ENCODE results near the gene ZNF862. TPM values are rescaled to one million over a fixed set of nuclear protein-coding genes. Genes with fewer than 3 reads are reported as not detected.

The ZNF862 gene
- total RNA-seq, 4 donors from 2014 or later: 19.8 to 36.4 (median 23.0) TPM

DNA sequence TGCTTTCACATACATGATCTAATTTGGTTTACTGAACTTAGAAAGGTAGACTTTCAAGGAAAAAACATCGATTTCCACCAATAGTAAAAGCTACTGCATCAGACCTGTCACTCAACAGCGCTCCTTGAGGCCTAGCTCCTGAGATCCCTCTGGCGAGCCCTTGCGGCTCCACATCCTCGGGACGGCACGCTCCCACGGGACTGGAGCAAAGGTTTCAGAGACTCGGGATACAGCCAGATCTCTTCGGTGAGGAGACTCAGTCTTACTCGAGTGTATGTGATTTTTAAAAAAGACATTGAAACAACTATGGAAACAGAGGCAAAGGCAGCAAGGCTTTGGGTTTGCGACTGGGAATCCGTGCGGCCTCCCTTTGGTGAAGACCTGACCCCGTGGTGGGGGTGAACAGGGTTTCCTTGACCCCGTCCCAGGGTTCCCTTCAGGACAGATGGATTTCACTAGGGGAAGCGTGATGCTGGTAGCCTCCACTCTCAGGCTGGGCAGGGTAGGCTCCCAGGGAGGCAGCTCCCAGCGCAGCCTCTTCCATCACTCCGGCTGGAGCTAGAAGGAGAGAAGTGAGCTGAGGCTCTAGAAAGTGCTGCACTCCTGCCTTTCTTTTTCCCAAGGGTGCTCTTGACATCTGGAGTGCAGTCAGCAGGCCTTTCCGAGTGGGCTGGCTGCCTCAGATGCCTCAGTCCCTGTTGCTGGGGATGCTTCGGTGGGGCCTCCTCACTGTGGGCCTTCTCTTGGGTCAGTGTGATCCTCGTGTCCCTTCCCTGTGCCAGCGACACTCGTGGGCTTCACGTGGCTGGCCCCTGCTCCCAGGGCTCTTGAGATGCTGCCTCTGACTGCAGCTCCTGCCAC, 29.8 kb downstream of the ZNF862 start:
- H3K4me1 ChIP-seq: peaks cover 0 to 14% (median 8%) of the 10 kb centered on the region in 4 donors
- peaks cover 0 to 18% (median 0%) of the 10 kb centered on the region in 3 donors for H3K36me3 ChIP-seq
- no peak for DNase-seq
- H3K9me3 ChIP-seq: no peaks in the 10 kb centered on the region
- peak overlapping the region in 1 of 4 donors; percentile 71 for H3K27ac ChIP-seq
- no peaks in the 10 kb centered on the region for H3K27me3 ChIP-seq
- TF ChIP-seq, protein P1, sequence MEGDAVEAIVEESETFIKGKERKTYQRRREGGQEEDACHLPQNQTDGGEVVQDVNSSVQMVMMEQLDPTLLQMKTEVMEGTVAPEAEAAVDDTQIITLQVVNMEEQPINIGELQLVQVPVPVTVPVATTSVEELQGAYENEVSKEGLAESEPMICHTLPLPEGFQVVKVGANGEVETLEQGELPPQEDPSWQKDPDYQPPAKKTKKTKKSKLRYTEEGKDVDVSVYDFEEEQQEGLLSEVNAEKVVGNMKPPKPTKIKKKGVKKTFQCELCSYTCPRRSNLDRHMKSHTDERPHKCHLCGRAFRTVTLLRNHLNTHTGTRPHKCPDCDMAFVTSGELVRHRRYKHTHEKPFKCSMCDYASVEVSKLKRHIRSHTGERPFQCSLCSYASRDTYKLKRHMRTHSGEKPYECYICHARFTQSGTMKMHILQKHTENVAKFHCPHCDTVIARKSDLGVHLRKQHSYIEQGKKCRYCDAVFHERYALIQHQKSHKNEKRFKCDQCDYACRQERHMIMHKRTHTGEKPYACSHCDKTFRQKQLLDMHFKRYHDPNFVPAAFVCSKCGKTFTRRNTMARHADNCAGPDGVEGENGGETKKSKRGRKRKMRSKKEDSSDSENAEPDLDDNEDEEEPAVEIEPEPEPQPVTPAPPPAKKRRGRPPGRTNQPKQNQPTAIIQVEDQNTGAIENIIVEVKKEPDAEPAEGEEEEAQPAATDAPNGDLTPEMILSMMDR (IDR thresholded peaks at IDR 0.05): no peak
- no peak for TF ChIP-seq POLR2A (IDR thresholded peaks at IDR 0.05)
- no peak overlapping the region for H3K4me3 ChIP-seq

DNA sequence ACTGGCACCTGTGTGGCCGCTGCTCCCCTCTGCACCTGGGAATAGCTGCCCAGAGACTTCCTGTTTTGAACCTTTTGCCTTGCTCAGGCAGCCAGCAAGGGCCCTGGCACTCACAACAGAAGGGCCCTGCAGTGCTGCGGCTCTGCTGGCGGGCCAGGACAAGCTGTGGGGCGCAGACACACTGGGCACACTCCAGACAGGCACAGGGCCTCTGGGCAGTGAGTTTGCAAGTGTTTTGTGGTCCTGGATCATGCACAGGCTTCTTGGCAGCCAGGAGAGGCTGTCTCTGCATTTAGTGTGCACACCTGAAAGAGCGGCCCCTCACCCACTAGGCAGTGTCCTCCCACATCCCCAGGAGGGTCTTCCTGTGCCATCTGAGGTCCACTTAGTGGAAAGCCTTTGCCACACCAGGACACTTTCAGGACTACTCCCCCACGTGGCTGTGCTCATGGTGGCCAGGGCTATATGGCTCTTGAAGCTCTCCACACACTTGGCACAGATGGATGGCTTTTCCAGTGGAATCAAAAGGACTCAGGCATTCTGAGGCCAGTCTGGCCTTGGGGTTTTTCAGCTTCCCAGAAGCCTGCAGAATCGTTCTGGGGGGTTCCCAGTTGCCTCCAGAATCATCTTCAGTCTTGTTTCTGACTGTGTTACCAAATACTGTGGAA, 30.6 kb downstream of the ZNF862 start:
- no peak for DNase-seq
- TF ChIP-seq, protein P1 (IDR thresholded peaks at IDR 0.05): no peak
- TF ChIP-seq POLR2A (IDR thresholded peaks at IDR 0.05): no peak
- H3K36me3 ChIP-seq: peaks cover 0 to 14% (median 0%) of the 10 kb centered on the region in 3 donors
- no peaks in the 10 kb centered on the region for H3K27me3 ChIP-seq
- H3K4me3 ChIP-seq: no peak overlapping the region
- H3K4me1 ChIP-seq: peaks cover 0 to 14% (median 10%) of the 10 kb centered on the region in 4 donors
- H3K27ac ChIP-seq: peak overlapping the region in 2 of 4 donors; percentile 25 to 34
- H3K9me3 ChIP-seq: no peaks in the 10 kb centered on the region

DNA sequence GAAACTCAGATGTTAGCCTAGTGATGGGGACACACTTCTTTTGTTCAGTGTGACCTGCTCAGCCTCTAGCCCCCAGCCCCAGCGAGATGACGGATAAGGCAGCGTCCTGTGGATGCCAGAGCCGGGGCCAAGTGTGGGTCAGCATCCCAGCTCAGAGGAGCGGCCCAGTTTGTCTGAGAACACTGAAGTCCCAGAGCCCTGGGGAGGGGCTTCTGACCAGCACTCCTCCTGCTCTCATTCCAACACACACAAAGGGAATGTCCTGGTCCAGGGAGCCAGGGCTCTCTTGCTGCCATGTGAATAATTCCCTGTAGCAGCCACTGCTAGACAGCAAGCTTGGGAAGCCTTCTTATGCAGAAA, 31.1 kb downstream of the ZNF862 start:
- Histone ChIP-seq H3K27ac (peak overlapping the region in 2 of 4 donors; percentile 25 to 34), H3K9me3 (no peaks in the 10 kb centered on the region), H3K4me1 (peaks cover 0 to 18% (median 11%) of the 10 kb centered on the region in 4 donors), H3K4me3 (no peak overlapping the region), H3K36me3 (peaks cover 0 to 9% (median 0%) of the 10 kb centered on the region in 3 donors), H3K27me3 (no peaks in the 10 kb centered on the region)
- TF ChIP-seq, protein P1 (IDR thresholded peaks at IDR 0.05): no peak
- TF ChIP-seq POLR2A (IDR thresholded peaks at IDR 0.05): no peak
- DNase-seq: peak in 1 of 3 donors; percentile 14

DNA sequence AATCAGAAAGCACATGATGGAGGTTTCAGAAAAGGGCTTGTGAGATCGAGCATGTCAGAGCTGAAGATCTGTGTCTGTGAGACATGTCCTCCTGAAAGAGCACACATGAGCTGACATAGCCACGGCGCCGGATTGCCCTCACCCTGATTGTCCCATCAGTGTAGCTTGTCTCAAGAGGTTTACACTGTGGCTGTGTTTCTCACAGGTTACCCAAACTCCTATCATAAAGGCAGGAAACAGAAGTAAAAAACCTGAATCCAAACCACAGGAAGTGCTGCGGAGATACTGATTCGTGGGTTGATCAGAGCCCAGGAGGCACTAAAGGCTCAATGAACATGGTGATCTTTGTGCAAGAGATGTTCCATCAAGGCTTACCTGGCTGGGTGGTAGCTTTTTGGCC, 31.7 kb downstream of the ZNF862 start:
- Histone ChIP-seq H3K27ac (peak overlapping the region in 2 of 4 donors; percentile 25 to 34), H3K4me3 (no peak overlapping the region), H3K36me3 (peaks cover 0 to 5% (median 0%) of the 10 kb centered on the region in 3 donors), H3K9me3 (no peaks in the 10 kb centered on the region), H3K4me1 (peaks cover 0 to 24% (median 13%) of the 10 kb centered on the region in 4 donors), H3K27me3 (no peaks in the 10 kb centered on the region)
- TF ChIP-seq POLR2A (IDR thresholded peaks at IDR 0.05): no peak
- TF ChIP-seq, protein P1 (IDR thresholded peaks at IDR 0.05): no peak
- DNase-seq: peak in 2 of 3 donors; percentile 47 to 67

DNA sequence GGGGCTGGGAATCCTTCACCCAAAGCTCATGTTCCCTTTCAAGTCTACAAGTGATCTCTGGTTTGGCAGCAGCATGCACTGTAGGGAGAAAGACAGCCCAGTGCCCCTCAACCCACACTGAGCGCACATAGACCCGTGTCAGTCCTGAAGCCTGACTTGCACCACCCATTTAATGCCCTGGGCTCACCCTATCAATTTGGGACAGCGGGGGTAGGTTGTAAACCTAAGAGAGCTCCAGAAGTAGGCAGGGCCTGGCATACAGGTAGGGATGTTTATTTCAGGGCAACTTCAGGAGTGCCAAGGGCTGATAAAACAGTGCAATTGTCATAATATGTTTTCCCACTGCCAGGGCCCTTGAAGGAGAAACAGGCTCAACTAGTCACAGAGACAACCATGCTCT, 32.1 kb downstream of the ZNF862 start:
- DNase-seq: no peak
- TF ChIP-seq, protein P1 (IDR thresholded peaks at IDR 0.05): no peak
- no peak for TF ChIP-seq POLR2A (IDR thresholded peaks at IDR 0.05)
- Histone ChIP-seq H3K4me3 (no peak overlapping the region), H3K27me3 (no peaks in the 10 kb centered on the region), H3K4me1 (peaks cover 0 to 25% (median 13%) of the 10 kb centered on the region in 4 donors), H3K36me3 (peaks cover 0 to 3% (median 0%) of the 10 kb centered on the region in 3 donors), H3K27ac (peak overlapping the region in 1 of 4 donors; percentile 34), H3K9me3 (no peaks in the 10 kb centered on the region)

Measured in Peyer's patch (tissue), 4 donors.